Brain microvascular endothelial cell (primary cell): ENCODE measurements around the gene CBFA2T3.

Experiments used
- DNase-seq: peaks from one replicate; pipeline ENCODE4 v3.0.0-alpha.2; 2020
- H3K27ac ChIP-seq: fragments of 250-450 bp; sonication (Bioruptor Pico); 2 replicates; pipeline ENCODE4 v1.5.1; 2020; ENCODE audit warnings: mild to moderate bottlenecking, moderate library complexity
- H3K27me3 ChIP-seq: fragments of 250-450 bp; sonication (Bioruptor Pico); replicated peaks from 2 replicates; pipeline ENCODE4 v1.5.1; 2020; ENCODE audit warnings: mild to moderate bottlenecking
- H3K36me3 ChIP-seq: fragments of 250-450 bp; sonication (Bioruptor Pico); replicated peaks from 2 replicates; pipeline ENCODE4 v1.5.1; 2020; ENCODE audit warnings: mild to moderate bottlenecking
- H3K4me3 ChIP-seq: 2 replicates; pipeline ENCODE4 v1.5.1; 2011; ENCODE audit warnings: low read depth, mild to moderate bottlenecking, control low read depth, low read length, moderate library complexity
- in situ Hi-C: cut with HindIII; loops from 2 replicates; pipeline ENCODE4 v1.10.0; 2017; ENCODE audit warnings: low sequenced_read_pairs, low pct_ligation_motif_present
- TF ChIP-seq, protein P1 (sequence below): IDR thresholded peaks from 2 replicates; pipeline ENCODE4 v1.5.1; 2011; ENCODE audit warnings: low read depth, mild to moderate bottlenecking, moderate library complexity, low read length, control low read depth, inconsistent platforms; ENCODE audit errors: missing control alignments

The CBFA2T3 gene

DNA sequence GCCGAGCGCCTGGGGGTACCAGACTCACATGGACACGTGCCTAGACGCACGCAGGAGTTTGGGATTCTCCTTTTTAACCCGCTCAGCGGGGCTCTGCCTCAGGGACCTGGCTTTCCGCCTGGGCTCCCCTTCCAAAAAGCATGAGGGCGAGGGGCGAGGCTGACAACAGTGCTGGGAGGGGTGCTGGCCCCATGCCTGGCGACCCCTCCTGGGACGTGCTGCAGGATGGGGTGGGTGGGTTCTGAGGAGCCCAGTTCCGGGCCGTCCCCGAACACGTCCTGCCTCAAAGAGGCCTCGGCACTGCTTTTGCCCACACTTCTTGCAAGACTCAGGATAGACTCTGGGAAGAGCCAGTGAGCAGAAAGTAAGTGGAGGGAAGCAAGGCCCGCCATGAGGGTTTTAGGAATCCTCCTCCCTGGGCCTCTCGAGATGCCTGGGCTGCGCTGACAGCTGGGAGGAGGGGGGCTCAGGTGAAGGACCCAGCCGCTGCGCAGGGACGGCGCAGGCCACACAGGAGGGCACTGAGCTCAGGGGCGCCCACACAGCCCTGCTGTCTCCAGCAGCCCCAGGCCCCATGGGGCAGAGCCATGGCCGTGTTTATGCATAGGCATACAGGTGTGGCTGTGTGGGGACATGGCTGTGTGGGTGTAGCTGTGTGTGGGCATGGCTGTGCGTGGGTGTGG, 95.2 kb downstream of the CBFA2T3 start:
- in situ Hi-C loops = no loop called here
- Histone ChIP-seq H3K36me3 (no peaks in the 10 kb centered on the region), H3K27ac (no peak overlapping the region), H3K27me3 (peaks cover 30% of the 10 kb centered on the region), H3K4me3 (no peak overlapping the region)
- TF ChIP-seq, protein P1, sequence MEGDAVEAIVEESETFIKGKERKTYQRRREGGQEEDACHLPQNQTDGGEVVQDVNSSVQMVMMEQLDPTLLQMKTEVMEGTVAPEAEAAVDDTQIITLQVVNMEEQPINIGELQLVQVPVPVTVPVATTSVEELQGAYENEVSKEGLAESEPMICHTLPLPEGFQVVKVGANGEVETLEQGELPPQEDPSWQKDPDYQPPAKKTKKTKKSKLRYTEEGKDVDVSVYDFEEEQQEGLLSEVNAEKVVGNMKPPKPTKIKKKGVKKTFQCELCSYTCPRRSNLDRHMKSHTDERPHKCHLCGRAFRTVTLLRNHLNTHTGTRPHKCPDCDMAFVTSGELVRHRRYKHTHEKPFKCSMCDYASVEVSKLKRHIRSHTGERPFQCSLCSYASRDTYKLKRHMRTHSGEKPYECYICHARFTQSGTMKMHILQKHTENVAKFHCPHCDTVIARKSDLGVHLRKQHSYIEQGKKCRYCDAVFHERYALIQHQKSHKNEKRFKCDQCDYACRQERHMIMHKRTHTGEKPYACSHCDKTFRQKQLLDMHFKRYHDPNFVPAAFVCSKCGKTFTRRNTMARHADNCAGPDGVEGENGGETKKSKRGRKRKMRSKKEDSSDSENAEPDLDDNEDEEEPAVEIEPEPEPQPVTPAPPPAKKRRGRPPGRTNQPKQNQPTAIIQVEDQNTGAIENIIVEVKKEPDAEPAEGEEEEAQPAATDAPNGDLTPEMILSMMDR = no peak
- DNase-seq = no peak

GRCh38 chr16:88881007-88881615, 95.9 kb downstream of the CBFA2T3 start:
- H3K27ac ChIP-seq = no peak overlapping the region
- in situ Hi-C loops = no loop called here
- TF ChIP-seq, protein P1 = no peak
- H3K4me3 ChIP-seq = no peak overlapping the region
- no peaks in the 10 kb centered on the region for H3K36me3 ChIP-seq
- no peak for DNase-seq
- H3K27me3 ChIP-seq = peaks cover 33% of the 10 kb centered on the region

DNA sequence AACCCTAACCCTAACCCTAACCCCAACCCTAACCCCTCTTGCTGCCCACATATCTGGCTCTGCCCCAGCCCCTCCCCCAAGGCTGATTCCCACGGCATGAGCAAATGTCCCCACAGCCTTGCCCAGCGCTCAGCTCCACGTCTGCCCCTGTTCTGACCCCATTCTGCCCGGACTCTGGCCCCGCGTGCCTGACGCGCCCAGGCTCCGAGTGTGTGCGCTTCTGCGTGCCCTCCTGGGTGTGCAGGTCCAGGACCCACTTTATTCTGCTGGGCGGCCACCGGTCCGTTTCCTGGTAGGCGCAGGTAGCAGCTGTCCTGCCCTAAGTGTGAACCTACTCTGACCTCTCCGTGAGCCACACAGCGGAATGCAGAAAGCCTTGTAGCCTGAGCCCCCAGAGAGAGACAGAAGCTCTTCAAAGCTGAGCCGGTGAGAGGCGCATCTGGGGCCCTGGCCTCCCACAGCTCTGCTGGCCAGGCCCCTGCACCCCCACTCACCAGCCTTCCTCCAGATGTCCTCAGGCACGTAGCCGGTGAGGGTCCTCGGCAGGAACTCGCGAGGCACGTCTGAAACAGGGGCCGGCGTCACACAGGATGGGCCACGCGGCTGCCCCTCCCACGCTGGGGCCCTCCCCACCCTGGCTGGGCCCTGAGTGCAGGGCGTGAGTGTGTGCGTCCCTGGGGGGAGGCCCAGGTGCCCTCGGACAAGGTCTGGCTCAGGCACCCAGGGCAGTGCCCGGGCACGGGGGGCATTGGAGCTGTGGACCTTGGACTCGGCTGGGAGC, 96.6 kb downstream of the CBFA2T3 start:
- Histone ChIP-seq H3K27ac (no peak overlapping the region), H3K27me3 (peaks cover 33% of the 10 kb centered on the region), H3K36me3 (no peaks in the 10 kb centered on the region), H3K4me3 (no peak overlapping the region)
- in situ Hi-C loops = no loop called here
- TF ChIP-seq, protein P1 = no peak
- DNase-seq = no peak

GRCh38 chr16:88879788-88880055, 97.3 kb downstream of the CBFA2T3 start:
- no peak overlapping the region for H3K27ac ChIP-seq
- peaks cover 33% of the 10 kb centered on the region for H3K27me3 ChIP-seq
- no peak for DNase-seq
- in situ Hi-C loops = no loop called here
- no peaks in the 10 kb centered on the region for H3K36me3 ChIP-seq
- H3K4me3 ChIP-seq = no peak overlapping the region
- TF ChIP-seq, protein P1 = no peak

DNA sequence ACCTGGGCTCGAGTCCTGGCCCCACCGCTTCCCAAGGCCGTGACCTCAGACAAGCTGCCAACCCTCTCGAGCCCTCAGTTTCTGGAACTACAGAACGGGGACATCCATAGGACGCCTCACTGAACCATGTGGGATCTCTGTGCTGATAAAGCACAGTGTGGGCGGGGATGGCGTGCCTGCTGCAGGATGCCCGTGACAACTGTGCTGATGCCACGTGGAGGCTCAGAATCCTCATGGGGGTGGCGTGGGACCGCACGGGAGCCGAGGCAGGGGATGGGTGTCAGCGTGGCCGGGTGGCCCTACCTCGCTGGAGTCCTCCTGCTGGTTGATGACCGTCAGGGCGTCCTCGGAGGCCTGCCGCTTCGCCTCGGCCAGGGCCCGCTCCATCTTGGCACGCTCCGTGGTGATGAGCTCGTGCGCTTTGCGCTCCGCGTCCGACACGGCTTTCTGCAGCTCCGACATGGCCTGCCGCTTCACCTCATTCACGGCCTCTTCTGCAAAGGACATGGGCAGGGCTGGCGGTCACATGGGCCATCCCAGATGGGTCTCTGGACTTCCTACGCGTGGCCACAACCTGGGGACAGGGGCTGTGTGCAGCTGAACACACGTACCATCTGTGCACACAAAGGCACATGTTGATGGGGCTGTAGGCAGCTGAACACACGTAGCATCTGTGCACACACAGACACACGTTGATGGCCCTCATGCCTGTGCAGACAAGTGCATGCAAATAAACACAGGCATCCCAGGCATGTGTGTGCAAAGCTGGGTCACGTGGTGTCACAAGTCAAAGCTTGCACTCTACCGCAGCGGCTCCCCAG, 97.8 kb downstream of the CBFA2T3 start:
- Histone ChIP-seq H3K36me3 (no peaks in the 10 kb centered on the region), H3K27me3 (peaks cover 33% of the 10 kb centered on the region)
- DNase-seq = no peak

More for the DNA sequence above, 97.8 kb downstream of the CBFA2T3 start:
- Histone ChIP-seq H3K27ac (no peak overlapping the region), H3K4me3 (no peak overlapping the region)
- TF ChIP-seq, protein P1 = no peak
- in situ Hi-C loops = no loop called here
